ENCODE measurements around the gene LENG8.

Gene LENG8
- 27.7 to 130 (median 57.4) reads per million in 17 experiments for total RNA-seq

DNA sequence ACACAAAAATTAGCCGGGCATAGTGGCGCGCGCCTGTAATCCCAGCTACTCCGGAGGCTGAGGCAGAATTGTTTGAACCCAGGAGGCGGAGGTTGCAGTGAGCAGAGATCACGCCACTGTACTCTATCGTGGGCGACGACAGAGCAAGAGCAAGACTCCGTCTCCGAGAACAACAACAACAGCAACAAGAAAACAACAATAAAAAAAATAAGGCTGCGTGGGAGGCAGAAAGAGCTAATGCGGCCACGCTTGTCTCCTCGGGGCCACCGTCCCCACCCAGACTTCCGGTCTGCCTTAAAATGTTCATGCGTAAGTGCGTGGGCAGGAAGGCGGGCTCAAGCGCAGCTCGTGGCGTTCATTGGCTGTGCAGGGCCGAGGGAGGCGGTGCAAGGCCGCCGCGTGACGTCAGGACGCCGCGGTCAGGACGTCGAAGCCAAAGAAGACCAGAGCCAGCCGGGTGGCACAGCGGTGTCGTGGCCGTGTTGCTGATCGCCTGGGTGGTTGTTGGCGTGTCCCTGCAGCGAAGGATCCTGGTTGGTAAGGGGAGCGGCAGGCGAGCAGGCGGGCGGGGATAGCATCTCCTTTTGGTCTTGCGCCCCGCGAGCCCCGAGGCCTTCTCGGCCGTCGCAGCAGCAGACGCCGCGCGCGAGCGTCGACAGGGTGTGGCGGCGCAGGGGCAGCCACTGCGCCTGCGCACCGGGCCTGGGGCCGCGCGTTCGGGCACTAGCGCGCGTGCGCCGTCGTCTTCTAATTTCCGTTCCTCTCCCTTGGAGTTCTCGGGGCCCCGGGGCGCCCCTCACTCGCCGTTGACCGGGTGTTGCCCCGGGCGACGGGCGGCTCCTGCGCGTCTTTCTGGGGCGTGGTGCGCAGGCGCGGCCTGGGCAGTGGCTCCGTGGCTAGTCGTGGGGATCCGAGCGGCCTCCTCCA is at the start of gene LENG8:
TSS of gene LENG8 (plus strand) at position 426 of the 927 bp plus-strand sequence. CDS start 2,146 bp downstream, outside the sequence.
- DNase-seq, result peak; percentile 99 to 100 (median 100)

DNA sequence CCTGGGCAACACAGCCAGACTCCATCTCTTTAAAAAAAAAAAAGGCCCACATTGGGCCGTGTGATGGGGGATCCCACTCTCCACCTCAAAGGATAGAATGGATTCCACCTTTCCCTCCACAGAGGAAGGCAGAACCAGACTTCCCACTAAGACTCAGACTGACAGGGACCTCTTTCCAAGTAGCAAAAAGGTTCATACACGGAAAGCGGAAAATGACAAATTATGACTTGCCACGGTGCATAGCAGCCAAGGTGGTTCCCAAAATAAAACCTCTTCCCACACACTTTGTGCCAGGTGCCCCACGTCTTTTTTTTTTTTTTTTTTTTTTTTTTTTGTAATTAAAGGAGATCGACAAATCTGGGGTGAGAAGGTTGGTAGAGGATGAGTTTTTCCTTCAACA is 48.1 kb upstream of the LENG8 start:
- no peak for DNase-seq

DNA sequence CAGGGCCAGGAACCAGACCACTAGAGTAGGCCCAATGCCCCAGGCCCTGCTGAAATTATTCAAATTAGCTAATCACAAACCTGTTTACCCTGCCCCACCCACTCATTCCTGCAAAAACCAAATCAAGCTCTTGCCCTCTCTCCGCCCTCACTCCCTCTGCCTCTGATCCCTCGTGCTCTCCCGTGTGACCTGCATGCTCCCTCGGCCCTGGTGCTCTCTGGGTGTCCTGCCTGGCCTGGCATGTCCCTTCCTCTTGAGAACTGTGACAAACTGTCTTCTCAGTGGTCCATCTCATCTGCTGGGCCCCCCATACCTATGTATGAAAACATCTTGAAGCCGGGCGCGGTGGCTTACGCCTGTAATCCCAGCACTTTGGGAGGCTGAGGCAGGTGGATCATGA is 45.9 kb upstream of the LENG8 start:
- no peak for DNase-seq

DNA sequence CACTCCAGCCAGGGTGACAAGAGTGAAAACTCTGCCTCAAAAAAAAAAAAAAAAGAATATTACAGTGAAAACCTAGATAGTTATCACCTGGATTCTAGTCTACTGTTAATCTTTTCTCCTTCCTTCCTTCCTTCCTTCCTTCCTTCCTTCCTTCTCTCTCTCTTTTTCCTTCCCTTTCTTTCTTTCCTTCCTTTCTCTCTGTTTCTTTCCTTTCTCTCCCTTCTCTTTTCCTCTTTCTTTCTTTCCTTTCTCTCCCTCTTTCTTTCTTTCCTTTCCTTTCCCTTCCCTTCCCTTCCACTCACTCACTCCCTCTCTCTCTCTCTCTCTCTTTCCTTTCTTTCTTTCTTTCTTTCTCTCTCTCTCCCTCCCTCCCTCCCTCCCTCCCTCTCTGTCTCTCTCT is 43.4 kb upstream of the LENG8 start:
- no peak for DNase-seq

DNA sequence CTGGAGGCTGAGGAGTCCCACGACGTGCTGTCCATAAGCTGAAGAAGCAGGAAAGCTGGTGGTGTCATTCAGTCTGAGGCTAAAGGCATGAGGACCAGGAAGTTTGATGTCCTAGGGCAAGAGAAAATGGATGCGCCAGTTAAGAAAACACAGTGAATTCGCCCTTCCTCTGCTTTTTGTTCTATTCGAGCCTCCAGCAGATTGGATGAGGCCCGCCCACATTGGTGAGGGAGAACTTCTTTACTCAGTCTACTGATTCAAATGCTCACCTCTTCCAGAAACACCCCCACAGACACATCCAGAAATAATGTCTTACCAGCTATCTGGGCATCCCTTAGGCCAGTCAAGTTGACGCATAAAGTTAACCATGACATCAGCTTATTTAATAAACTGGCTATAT is 41.2 kb upstream of the LENG8 start:
- no peak for DNase-seq

DNA sequence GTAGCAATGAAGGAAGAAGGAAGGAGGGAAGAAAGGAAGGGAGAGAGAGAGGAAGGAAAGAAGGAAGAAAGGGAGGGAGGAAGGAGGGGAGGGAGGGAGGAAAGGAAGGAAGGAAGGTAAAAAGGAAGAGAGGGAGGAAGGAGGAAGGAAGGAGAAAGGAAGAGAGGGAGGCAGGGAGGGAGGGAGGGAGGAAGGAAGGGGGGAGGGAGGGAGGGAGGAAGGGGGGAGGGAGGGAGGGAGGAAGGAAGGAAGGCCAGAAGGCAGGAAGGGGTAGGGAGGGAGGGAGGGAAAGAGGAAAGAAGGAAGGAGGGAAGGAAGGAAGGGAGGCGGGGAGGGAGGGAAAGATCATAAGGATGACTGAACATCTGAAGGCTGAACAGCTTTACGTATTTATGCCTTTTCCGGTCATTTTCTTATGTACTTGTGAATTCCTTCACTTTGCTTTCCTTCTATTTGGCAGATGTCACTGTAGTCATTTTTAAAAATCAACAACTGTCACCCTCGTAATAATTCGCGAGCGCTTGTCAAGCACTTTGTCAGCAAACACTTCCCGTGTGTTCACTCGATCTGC is 40.5 kb upstream of the LENG8 start:
- no peak for DNase-seq

DNA sequence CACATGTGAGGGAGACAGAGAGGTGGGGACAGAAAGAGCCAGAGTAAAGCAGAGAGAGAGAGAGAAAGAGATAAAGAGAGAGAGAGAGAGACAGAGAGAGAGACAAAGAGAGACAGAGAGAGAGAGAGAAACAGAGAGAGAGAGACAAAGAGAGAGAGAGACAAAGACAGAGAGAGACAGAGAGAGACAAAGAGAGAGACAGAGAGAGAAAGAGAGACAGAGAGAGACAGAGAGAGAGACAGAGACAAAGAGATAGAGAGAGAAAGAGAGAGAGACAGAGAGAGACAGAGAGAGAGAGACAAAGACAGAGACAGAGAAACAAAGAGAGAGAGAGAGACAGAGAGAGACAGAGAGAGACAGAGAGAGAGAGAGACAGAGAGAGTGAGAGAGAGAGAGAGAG is 38.0 kb upstream of the LENG8 start:
- DNase-seq, result no peak

DNA sequence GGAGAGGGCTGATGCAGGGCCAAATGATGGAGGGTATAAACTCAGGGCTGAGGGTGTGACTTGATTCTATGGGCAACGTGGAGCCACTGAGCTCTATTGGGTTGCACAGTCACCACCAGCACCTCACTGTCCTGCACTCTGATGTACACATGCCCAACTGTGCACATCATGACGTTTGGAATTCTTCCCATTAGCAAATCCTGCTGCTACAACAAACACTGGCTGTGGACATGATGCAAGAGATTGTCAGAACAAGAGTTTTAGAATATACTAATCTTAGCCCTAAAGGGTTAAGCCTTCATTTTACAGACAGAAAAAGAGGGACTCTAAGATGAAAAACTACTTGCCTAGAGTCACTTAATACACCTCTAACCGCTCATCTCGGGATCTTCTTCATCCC is 36.1 kb upstream of the LENG8 start:
- no peak for DNase-seq

DNA sequence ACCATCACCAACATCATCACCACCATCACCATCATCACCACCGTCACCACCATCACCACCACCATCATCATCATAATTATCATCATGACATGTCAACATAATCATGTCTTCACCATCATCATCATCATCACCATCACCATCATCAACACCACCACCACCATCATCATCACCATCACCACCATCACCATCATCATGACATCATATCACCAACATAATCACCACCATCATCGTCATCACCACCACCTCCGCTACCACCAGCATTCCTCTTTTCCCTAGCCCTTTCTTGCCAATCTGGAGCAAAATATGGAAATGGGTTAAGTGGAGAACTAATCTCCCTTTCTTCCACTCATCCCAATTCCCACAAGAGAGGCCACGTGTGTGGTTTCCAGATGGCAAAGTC is 34.8 kb upstream of the LENG8 start:
- no peak for DNase-seq

DNA sequence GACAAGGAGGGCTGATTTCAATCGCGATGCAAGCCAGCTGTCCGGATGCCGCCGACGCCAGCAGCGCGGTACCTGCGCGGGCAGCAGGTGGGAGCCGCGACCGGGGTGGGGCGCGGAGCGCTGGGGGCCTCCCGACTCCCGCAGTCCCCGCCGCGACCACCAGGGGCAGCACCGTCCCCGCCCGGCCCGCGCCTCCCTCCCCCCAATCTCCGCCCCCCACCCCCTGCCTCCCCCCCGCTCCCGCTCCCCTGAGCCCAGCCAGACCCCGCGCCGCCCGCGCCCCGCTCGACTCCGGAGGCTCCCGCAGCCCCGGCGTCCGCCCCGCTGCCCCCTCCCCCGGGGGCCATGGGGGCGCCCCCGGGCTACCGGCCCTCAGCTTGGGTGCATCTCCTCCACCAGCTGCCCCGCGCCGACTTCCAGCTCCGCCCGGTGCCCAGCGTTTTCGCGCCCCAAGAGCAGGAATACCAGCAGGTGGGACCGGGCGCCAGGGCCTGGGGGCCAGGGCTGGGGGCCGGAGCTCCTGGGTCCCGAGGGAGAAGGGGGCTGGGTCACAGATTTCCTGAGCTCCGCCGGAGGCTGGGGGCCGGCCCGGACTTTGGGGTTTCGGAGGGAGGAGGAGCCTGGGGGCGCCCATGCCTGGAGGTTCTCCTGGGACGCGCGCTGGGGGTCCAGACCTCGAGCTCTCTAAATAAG is 33.6 kb upstream of the LENG8 start, which contains the start of gene TTYH1:
TSS of gene TTYH1 (plus strand) at position 257 of the 693 bp plus-strand sequence. CDS start at position 346, 89 bp downstream.
- peak in 1 of 4 experiments; percentile 30 for DNase-seq

DNA sequence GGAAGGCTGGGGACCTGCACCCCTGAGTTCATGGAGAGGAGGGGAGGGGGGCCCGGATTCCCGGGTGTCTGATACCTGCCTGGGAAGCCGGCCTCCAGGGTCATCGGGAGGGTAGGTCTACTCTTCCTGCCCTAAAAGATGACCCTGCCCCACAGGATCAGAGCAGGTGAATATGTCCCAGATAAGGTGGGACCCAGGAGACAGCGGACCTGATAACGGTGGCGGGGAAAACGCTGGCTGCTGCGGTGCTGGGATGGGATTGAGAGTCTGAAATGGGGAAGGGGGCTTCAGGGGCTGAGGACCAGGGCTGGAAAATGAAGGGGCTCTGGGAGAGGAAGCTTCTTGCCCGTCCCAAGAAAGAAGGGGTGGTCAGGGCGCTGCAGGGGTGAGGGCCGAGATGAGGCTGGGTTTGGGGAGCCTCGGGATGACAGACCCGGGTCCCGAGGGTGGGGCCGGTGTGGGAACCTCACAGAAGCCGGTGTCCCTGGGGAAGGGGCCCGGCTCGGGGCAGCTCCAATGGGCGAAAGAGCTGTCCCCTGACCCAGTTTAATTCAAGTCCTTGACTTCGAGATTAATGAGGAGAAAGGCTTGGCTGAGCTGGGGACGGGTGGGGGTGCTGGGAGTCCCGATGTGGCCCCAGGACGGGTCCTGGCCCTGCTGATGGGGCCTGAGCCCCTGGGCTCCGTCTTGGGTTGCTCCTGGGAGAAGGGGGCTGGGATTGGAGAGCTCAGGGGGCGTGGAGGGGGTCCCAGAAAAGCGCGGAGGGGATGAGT is 32.9 kb upstream of the LENG8 start:
- DNase-seq, result no peak

DNA sequence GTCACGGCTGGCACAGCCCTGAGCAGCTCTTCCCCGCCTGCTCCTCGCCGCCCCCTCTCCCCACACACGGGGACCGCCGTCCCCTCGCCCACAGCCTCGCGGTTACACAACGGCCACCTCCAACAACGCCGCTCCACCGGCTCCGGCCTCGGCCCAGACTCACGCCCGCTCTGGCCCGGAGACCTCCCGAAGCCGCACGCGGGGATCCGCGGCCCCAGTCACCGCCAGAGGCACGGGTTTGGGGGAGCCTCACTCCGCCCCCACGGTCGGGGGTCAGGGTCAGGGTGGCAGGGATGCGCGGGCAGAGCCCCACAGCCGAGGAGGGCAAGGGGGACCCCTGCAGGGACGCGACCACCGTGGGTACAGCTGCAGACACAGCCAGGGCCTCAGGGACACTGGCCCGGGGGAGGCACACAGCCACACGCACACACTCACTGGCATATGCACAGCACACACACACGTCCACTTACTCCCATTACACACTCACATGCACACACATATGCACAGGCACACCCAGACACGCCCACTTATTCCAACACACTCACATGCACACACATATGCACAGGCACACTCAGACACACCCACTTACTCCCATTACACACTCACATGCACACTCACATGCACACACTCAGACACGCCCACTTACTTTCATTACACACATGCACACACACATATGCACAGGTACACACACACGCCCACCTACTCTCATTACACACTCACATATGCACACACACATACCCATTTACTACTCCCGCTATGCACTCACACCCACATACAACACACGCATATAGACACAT is 32.1 kb upstream of the LENG8 start:
- no peak for DNase-seq

DNA sequence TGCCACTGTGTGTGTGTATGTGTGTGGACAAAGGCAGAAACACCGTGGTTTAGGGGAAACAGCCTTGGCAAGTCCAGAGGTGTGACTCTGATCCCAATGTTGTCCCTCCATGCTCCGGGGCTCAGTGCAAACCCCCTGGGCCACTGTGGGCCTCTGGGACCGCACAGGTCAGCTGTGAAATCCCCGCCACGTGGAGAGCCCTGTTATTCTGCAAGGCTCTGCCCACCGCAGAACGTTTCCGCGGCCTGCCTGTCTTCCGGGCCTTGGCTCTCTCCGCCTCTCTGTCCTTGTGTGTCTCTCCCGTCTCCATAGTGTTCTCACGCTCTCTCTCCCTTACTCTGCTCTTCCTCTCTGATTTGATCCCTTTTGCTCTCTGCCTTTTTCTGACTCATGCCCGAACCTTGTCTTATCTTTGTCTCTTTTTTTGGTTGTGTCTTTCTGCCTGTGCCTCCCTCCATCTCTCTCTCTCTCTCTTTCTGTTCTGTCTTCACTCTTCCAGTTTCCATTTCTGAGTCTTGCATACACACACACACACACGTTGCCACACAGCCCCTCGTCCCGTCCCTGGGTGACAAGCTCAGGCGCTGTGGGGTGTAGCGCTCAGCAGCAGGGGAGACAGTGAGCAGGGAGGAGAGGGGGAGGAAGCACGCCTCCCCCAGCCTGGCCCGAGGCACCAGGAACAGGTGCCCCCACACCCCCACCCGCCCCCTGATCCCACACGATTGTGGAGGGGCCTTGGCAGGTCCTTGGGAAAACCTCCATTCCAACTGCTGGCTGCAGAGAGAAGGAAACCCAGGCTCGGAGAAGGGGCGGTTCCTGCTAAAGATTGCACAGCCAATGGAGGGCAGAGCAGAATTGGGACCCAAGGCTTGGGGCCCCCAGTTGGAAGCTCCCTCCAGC is 30.7 kb upstream of the LENG8 start:
- peak; percentile 20 to 51 (median 44) for DNase-seq

DNA sequence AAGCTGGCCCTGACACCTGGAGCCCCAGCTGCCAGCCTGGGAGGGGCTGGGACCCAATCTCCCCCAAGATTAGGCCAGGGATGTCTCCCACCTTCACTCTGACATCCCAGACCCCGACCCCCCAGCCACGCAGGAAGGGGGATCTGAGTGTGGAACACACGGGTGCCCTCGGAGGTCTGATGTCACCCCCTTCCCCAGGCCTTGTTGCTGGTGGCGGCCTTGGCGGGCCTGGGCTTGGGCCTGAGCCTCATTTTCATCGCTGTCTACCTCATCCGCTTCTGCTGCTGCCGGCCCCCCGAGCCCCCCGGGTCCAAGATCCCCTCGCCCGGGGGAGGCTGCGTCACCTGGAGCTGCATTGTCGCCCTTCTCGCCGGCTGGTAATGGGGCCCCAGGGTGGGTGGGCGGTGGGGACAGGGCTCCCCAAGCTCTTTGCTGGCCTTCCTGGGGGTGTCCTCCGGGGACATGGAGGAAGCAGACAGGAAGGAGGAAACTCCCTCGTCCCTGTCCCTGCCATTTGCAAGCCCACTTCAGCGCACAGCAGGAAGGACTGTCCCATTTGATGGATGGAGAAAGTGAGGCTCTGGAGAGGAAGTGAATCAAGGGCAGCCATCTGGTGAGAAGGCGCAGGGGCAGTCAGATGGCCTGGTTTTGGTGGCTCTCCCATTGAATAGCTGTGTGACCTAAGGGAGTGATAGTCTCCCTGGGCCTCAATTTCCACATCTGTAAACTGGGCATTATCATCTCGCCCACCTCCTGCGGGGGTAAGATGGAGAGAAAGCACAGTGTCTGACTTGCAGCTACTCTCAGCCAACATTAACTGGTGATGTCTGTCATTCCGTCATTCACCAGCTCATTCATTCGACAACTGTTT is 29.8 kb upstream of the LENG8 start:
- no peak for DNase-seq

DNA sequence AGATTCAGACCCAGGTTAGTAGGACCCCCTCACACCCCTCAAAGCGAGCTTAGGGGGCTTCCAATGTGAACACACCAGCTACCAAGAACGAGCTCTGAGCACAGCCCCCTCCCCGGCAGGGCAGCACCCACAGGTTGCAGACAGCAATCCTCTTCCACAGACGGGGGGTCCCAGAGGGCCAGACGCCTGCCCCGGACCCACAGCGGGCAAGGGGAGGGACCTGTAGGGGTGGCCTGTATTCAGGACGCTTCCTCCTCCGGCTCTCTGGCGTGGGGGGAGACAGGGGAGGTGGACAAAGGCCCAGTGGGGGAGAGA is 29.0 kb upstream of the LENG8 start:
- DNase-seq, result no peak

DNA sequence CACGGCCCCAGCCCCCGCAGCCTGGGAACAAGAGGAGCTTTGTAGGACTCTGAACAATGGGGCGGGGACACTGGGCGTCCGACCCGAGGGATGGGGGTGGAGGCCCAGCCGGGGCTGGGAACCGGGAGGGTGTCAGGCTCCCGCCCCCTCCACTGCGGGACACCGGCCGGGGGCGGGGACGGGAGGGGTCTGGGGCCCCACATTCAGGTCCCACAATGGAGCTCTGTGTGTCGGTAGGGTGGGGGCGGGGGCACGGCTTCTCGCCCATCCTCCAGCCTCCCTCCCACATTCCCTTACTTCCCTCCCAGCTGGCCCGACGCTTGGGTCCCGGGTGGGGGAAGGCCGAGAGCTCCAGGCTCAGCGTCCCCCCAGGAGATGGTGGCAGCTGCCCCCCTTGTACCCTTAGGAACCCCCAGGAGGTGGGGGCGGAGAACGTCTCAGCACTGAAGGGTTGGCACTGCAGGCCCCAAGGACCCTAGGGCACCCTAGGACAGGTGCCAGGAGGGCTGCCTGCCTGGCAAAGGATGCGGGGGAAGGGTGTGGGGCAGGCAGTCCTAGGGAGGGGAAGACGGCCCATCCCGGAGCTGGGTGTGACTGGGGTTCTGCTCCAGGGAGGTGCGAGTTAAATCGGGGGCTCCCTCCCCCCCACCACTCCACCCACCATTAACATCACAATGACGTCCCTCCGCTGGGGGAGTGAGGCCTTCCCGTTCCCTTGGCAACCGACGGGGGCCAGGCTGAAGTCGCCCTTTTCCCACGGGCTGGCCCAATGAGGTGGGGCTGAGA is 28.4 kb upstream of the LENG8 start:
- no peak for DNase-seq

DNA sequence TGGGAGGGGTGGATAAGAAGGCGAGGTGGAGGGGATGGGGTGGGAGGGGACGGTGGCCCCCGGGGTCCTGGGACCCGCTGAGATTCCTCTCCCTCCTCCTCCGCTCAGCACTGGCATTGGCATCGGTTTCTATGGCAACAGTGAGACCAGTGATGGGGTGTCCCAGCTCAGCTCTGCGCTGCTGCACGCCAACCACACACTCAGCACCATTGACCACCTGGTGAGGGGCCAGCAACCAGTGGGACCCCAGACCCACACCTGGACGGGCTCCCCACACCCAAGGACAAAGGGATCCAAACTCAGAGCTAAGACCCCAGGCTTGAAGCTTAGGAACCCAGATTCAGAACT is 27.9 kb upstream of the LENG8 start:
- no peak for DNase-seq

DNA sequence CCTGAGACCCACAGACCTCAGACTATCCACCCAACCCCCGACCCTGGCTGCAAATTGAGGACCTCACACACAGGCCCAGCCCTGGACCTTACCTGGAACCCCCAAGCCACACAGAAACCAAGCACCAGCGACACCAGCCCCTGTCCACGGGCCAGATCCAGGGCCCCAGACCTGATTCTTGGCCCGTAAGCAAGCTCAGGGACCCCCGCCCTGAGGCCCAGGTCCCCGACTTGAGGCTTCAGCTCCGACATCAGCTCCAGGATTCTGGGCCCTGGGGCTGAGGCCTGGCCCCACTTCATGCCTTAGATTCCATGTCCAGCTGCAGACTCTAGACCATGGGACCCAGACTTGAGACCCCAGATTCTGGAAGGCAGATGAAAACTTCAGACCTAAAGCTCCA is 27.5 kb upstream of the LENG8 start:
- DNase-seq, result no peak

DNA sequence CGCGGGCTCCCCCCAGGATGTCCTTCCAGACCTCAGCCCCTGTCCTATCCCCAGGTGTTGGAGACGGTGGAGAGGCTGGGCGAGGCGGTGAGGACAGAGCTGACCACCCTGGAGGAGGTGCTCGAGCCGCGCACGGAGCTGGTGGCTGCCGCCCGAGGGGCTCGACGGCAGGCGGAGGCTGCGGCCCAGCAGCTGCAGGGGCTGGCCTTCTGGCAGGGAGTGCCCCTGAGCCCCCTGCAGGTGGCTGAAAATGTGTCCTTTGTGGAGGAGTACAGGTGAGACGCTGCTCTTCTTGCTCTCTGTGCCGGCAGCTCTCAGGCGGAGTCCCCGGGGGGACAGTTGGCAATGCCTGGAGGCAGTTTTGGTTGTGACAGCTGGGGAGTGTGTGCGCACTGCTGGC is 26.9 kb upstream of the LENG8 start:
- DNase-seq, result no peak
